ENCODE data around the gene MEG3. TPM values are rescaled to one million over a fixed set of nuclear protein-coding genes. Genes with fewer than 3 reads are reported as not detected.

The MEG3 gene
- total and polyA plus RNA-seq, 2 experiments from 2014 or later: not detected

DNA sequence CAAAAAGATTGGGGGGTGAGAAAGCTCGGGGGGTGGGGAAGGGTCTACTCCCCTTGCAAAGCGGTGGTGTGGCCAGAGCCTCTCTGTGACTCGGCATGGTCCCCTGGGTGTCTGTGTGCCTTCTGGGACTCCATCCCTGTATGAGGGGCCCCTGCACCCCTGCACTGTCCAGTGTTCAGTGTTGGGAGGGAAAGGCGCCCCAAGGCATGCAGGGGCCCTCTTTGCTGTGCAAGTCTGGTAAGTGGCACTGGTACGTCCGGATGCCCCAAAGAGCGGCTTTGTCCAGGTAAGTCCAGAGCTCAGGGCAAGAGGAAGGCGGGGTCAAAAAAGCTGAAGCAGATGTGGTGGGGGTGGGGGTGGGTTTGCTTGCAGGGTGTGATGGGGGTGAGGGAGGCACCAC, 53.9 kb downstream of the MEG3 start:
- Histone ChIP-seq H4K20me1 (replicated peaks; ENCODE audit: insufficient read depth) (no peaks in the 10 kb centered on the region), H3K36me3 (ENCODE audit: insufficient read depth) (no peaks in the 10 kb centered on the region), H3K4me3 (no peak overlapping the region), H3K4me1 (ENCODE audit: insufficient read depth) (no peaks in the 10 kb centered on the region), H3F3A (replicated peaks; ENCODE audit: low read depth) (no peaks in the 10 kb centered on the region), H3K27ac (ENCODE audit: low read depth) (no peak overlapping the region), H2AFZ (no peak overlapping the region), H3K9me2 (ENCODE audit: insufficient read depth) (peaks cover 4% of the 10 kb centered on the region), H3K27me3 (ENCODE audit: insufficient read depth) (no peaks in the 10 kb centered on the region), H3K4me2 (no peak overlapping the region), H3K79me2 (replicated peaks; ENCODE audit: insufficient read depth) (no peaks in the 10 kb centered on the region)
- H3K9me3 Mint-ChIP-seq: peaks cover 20% of the 10 kb centered on the region
- H3K36me3 Mint-ChIP-seq (ENCODE audit: low read depth): peaks cover 2% of the 10 kb centered on the region; the same call in 2 of the 3 replicates
- H3K27ac Mint-ChIP-seq: no peak overlapping the region
- H3K4me1 Mint-ChIP-seq: no peaks in the 10 kb centered on the region; the same call in 2 of the 3 replicates
- H3K27me3 Mint-ChIP-seq (ENCODE audit: insufficient read depth, low read depth, poor library complexity): peaks cover 10% of the 10 kb centered on the region
- no peak overlapping the region for H3K4me3 Mint-ChIP-seq
- TF ChIP-seq STAT1 (IDR thresholded peaks at IDR 0.05; ENCODE audit: unreplicated experiment) (no peak), NANOG (IDR thresholded peaks at IDR 0.05; ENCODE audit: borderline replicate concordance) (no peak), CREB1 (CRISPR knock-in tag; IDR thresholded peaks at IDR 0.05; ENCODE audit: low read depth) (no peak), EZH2phosphoT487 (IDR thresholded peaks at IDR 0.05; ENCODE audit: unreplicated experiment) (no peak), JUNB (IDR thresholded peaks at IDR 0.05; ENCODE audit: unreplicated experiment) (no peak), ZNF331 (CRISPR knock-in tag; IDR thresholded peaks at IDR 0.05; ENCODE audit: low read depth) (no peak), EZH2 (IDR thresholded peaks at IDR 0.05; ENCODE audit: low read depth, unreplicated experiment) (no peak), POLR2AphosphoS5 (IDR thresholded peaks at IDR 0.05; ENCODE audit: low read depth) (no peak)
- TF ChIP-seq, protein P1, sequence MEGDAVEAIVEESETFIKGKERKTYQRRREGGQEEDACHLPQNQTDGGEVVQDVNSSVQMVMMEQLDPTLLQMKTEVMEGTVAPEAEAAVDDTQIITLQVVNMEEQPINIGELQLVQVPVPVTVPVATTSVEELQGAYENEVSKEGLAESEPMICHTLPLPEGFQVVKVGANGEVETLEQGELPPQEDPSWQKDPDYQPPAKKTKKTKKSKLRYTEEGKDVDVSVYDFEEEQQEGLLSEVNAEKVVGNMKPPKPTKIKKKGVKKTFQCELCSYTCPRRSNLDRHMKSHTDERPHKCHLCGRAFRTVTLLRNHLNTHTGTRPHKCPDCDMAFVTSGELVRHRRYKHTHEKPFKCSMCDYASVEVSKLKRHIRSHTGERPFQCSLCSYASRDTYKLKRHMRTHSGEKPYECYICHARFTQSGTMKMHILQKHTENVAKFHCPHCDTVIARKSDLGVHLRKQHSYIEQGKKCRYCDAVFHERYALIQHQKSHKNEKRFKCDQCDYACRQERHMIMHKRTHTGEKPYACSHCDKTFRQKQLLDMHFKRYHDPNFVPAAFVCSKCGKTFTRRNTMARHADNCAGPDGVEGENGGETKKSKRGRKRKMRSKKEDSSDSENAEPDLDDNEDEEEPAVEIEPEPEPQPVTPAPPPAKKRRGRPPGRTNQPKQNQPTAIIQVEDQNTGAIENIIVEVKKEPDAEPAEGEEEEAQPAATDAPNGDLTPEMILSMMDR (conservative IDR thresholded peaks at IDR 0.05; ENCODE audit: low read depth in 2 of 2): no peak
- TF ChIP-seq, protein P2, sequence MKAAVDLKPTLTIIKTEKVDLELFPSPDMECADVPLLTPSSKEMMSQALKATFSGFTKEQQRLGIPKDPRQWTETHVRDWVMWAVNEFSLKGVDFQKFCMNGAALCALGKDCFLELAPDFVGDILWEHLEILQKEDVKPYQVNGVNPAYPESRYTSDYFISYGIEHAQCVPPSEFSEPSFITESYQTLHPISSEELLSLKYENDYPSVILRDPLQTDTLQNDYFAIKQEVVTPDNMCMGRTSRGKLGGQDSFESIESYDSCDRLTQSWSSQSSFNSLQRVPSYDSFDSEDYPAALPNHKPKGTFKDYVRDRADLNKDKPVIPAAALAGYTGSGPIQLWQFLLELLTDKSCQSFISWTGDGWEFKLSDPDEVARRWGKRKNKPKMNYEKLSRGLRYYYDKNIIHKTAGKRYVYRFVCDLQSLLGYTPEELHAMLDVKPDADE (IDR thresholded peaks at IDR 0.05): no peak
- no peak for DNase-seq (ENCODE audit: low spot score)
- ATAC-seq: no peak

DNA sequence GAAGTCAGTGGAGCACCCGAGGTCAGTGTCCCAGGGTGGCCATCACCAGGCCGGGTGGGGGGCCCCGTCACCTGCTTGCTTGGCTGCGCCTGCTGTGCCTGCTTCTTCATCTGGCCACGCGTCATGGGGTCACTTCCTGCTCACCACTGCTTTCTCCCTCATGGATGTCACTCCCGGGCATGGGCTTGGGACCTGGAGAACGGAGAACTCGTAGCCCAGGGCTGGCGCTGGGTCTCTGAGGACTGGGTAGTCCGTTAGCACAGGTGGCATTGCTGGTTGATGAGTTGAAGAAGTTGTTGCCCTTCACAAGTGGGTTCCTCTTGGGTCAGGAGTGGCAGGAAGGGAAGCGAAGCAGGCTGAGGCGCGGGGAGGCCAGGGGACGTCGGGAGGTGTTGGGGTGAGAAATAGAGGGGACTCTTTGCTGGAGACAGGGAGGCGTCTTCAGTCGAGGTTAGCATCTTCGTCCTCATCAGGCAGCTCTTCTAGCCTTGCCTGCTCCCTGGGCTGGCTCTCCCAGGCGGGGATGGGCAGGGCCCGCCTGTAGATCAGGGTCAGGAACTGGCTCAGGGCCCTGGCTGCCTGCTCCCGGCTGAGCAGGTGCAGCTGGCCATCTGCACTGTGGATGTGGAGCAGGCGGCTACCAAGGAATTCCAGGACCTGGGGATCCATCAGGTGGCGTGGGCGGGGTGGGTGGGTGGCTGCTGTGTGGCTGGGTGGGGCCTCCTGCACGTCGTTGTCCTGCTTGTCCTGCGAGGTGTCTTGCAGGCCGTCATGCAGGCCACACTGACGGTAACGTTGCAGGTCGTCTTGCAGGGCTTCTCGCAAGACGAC, 54.6 kb downstream of the MEG3 start:
- no peaks in the 10 kb centered on the region for H3K36me3 ChIP-seq (ENCODE audit: insufficient read depth)
- TF ChIP-seq EZH2phosphoT487 (IDR thresholded peaks at IDR 0.05; ENCODE audit: unreplicated experiment) (no peak), CREB1 (CRISPR knock-in tag; IDR thresholded peaks at IDR 0.05; ENCODE audit: low read depth) (no peak)
- no peak overlapping the region for H2AFZ ChIP-seq
- Mint-ChIP-seq H3K27me3 (ENCODE audit: insufficient read depth, low read depth, poor library complexity) (peaks cover 10% of the 10 kb centered on the region), H3K27ac (no peak overlapping the region), H3K36me3 (ENCODE audit: low read depth) (peaks cover 2% of the 10 kb centered on the region; the same call in 2 of the 3 replicates), H3K4me1 (no peaks in the 10 kb centered on the region; the same call in 2 of the 3 replicates), H3K4me3 (no peak overlapping the region), H3K9me3 (peaks cover 20% of the 10 kb centered on the region)
- H4K20me1 ChIP-seq (replicated peaks; ENCODE audit: insufficient read depth): no peaks in the 10 kb centered on the region
- no peak overlapping the region for H3K4me2 ChIP-seq
- H3F3A ChIP-seq (replicated peaks; ENCODE audit: low read depth): no peaks in the 10 kb centered on the region
- no peak overlapping the region for H3K27ac ChIP-seq (ENCODE audit: low read depth)
- no peaks in the 10 kb centered on the region for H3K27me3 ChIP-seq (ENCODE audit: insufficient read depth)
- H3K79me2 ChIP-seq (replicated peaks; ENCODE audit: insufficient read depth): no peaks in the 10 kb centered on the region
- H3K9me2 ChIP-seq (ENCODE audit: insufficient read depth): peaks cover 4% of the 10 kb centered on the region
- DNase-seq (ENCODE audit: low spot score) (no peak), ATAC-seq (no peak)
- H3K4me1 ChIP-seq (ENCODE audit: insufficient read depth): no peaks in the 10 kb centered on the region
- no peak overlapping the region for H3K4me3 ChIP-seq

Data from GM23338 (cell line).